HG03558 (cell line): ENCODE results near the gene SH3RF3.

Source experiments
- ATAC-seq: cut with Tn5 transposase; IDR thresholded peaks from one replicate; pipeline ENCODE4 v1.9.1; 2021; ENCODE audit warnings: moderate number of reproducible peaks; ENCODE audit not compliant: unreplicated experiment; ENCODE audit errors: extremely low read depth

Gene SH3RF3

GRCh38 chr2:109377976-109378375 lies 249.0 kb downstream of the SH3RF3 start:
- ATAC-seq = no peak

- ATAC-seq = no peak
Measured at GRCh38 chr2:109378682-109379081, 249.7 kb downstream of the SH3RF3 start.

- no peak for ATAC-seq
Measured at GRCh38 chr2:109379507-109379906, 250.5 kb downstream of the SH3RF3 start.

DNA sequence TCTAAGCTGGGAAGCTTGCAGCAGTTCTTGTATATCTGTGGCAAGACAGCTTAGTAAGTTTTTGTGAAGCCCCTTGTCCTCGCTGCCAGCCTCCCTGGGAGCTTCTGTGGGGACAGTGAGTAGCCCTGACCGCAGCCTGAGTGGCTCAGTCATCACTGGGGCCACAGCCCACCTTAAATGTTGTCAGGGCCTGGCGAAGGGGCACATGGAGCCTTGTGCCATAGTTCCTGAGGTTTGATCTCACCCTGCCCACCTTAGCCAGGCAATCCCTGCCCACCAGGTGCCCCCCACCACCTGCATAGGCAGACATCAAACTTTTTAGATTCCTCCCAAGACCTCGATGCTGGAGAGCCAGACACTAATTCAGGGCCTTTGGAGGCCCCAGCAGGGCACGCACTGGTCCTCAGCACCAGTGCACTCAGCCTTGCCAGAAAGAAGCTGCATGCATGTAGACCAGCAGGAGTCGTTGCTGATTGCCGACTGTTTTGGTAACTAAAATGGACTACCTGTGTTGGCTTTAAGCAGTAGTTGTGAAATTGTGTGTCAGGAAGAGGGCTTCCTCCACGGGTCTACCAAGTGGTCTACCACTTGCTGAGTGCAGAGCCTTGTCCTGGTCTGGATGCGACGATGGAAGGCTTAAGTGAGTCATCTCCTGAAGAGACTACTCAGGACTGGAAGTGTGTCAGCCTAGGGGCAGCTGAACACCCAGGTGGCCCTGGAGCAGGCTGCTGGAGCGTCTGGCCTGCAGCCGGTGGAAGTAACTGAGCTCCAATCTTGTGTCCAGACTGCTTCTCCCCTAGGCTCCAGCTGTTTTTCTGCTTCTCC lies 251.7 kb downstream of the SH3RF3 start:
- no peak for ATAC-seq

DNA sequence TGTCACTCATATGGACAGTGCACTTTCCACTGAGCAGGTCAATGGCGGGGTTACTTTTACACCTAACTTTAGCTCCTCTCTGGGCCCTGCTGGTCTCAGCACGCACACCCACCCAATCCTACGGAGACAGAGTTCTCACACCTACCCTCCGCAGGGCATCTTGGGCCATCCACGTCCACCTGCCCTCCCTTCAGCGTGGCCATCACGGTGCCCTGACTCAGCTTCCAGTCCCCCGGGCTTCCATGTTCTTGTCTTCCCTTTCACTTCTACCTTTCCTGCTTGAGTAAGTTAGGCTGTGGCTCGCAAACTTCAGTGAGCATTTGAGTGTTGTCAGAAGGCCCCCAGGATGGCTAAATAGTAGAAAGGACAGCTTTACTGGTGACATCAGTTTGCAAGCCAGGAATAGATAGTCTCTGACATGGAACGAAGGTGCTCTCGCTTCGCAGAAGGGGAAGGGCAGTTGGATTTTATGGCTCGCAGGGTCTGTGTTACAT lies 252.4 kb downstream of the SH3RF3 start:
- no peak for ATAC-seq

GRCh38 chr2:109382226-109382895 lies 253.4 kb downstream of the SH3RF3 start:
- no peak for ATAC-seq

- ATAC-seq = no peak
Measured at GRCh38 chr2:109382951-109383350, 253.9 kb downstream of the SH3RF3 start.

GRCh38 chr2:109383505-109384307 lies 254.7 kb downstream of the SH3RF3 start:
- ATAC-seq = no peak

GRCh38 chr2:109384308-109385271 lies 255.6 kb downstream of the SH3RF3 start:
- no peak for ATAC-seq

DNA sequence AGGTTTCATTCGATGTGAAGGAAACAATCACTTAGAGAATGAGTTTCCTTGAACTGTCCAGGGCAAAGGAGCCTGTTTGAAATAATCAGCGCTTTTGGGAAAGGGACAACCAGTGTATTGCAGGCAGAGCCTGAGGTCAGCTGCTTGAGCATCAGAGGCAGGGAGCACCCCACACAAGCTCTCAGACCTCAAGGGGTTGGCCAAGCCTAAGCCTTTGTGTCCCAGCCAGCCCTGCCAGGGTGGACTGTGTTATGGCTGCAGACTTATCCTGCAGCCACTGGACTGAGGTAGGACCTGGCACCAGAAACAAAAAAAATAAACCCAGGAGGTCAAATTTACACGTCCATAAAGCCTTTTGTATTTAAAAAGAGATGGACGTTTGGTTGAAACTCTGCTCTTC lies 256.5 kb downstream of the SH3RF3 start:
- no peak for ATAC-seq

GRCh38 chr2:109386004-109386695 lies 257.1 kb downstream of the SH3RF3 start:
- ATAC-seq = no peak

GRCh38 chr2:109387221-109387735 lies 258.3 kb downstream of the SH3RF3 start:
- ATAC-seq = no peak

DNA sequence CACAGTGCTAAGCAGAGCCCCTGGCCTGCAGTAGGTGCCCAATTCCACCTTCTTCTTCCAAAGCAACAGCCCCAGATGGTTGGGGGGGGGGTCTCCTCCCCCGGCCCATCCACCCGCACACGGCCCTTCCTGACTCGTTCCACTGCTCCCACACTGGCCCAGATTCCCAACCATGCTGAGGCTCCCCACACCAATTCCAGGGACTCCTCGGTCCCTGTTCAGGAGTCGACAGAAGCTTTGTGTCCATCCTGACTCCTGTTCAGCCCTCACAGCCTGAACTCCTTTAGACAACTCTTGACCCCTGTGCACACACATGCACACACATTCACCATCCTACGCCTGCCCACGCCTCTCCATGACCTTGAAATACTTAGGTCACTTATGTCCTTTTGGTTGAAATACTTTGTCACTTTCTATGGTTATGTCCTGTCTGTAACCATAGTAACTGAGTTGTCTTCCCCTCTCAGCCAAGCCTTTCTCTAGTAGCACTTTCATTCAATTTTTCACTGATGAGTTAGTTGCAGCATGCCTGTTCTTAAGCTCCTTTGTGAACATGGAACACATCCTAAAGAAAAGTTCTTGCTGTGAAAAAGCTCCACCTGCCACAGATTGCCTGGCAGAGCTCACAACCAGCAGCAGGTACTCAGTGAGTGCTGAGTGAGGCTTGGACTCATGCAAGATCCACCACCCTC lies 258.9 kb downstream of the SH3RF3 start:
- ATAC-seq = no peak

DNA sequence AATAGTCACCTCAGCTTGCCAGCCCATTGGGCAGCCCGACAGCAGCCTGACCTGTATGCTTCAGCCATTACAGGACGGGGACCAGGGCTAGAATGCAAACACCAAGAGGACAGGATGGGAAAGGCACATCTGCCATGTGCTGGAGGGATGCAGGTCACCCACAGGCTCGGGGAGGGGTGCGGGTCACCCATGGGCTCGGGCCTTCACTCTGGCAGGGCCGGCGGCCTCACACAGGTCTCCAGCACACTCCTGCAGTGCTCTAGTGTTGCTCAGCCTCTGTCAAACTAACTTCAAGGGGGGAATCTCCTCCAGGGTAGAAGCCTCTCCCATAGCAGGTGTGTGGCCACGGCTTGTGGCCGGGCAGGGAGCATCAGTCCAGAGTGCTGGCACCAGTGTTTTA lies 262.2 kb downstream of the SH3RF3 start:
- no peak for ATAC-seq

DNA sequence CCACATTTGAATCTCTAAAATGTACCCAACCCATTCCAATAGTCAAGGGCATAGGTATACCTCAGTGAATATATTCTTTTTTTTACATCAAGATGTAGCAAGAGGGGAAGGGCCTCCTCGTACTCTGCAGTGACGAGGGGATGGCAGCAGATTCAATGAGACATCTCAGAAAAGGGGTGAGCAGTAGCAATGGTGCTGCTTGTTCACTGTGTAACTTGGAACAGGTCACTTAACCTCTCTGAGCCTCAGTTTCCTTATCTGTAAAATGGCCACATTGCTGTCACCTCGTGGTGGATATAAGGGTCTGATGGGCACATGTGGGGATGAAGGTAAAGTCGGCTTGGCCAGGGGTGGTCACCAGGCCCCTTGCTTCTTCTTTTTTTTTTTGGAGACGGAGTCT lies 263.1 kb downstream of the SH3RF3 start:
- no peak for ATAC-seq

DNA sequence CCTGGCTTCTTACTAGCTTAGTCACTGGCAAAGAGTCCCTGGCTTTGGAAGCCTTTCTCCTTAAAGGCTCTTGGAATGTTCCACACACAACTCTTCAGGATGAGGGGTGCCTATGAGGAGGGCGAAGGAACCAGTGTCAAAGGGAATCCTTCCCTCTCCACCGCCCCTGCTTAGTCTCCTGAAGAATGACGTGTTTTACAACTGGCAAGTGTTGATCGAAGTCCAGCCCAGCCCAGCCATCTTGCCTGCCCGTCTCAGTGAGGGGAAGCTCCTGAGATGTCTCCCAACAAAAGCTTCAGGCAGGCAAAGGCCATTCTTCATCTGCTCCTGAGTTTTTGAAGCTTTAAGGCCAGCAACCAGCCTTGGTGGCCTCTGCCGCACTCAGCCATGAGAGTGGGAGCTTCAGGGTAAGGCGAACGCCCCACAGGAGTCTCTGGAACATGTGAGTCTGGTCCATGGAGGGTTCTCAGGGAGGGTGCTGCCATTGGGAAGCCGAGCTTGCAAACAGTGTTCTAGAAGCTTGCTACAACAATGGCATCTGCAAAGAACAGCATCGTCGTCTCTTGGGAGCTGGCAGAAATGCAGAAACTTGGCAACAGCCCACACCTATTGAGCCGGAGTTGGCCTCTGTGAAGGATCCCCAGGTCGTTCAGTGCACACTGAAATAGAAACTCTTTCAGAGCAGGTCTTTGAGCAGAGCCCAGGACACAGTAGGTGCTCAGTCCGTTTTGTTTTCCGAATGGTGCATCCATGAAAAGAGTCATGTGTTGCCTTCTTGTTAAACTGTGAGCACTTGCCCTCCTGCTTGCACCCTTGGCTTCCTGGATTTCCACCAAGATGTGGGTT lies 264.0 kb downstream of the SH3RF3 start:
- ATAC-seq = no peak

GRCh38 chr2:109393662-109393972 lies 264.6 kb downstream of the SH3RF3 start:
- no peak for ATAC-seq
